GM19023 (cell line): ENCODE results near the gene CBL.
"Not testable (repeated sequence)": the region's sequence is repeated elsewhere in the genome, so short reads cannot be mapped to it uniquely, and the experiment has no call there.

Source experiments
- ATAC-seq: cut with Tn5 transposase; IDR thresholded peaks from one replicate; pipeline ENCODE4 v1.9.1; 2021; ENCODE audit warnings: mild to moderate bottlenecking, moderate library complexity; ENCODE audit not compliant: unreplicated experiment

CBL gene

GRCh38 chr11:119184399-119184798 lies 21.7 kb upstream of the CBL start:
- not testable (repeated sequence) for ATAC-seq

- no peak for ATAC-seq
Measured at GRCh38 chr11:119185981-119186634, 20.0 kb upstream of the CBL start.

- ATAC-seq = no peak
Measured at GRCh38 chr11:119187123-119187892, 18.8 kb upstream of the CBL start.

GRCh38 chr11:119188067-119188466 lies 18.1 kb upstream of the CBL start:
- ATAC-seq = no peak

GRCh38 chr11:119188887-119189286 lies 17.3 kb upstream of the CBL start:
- ATAC-seq = no peak

- ATAC-seq = no peak
Measured at GRCh38 chr11:119189393-119189792, 16.7 kb upstream of the CBL start.

- no peak for ATAC-seq
Measured at GRCh38 chr11:119190531-119190930, 15.6 kb upstream of the CBL start.

- ATAC-seq = not testable (repeated sequence)
Measured at GRCh38 chr11:119191265-119191664, 14.9 kb upstream of the CBL start.

GRCh38 chr11:119192111-119192510 lies 14.0 kb upstream of the CBL start:
- no peak for ATAC-seq

- ATAC-seq = no peak
Measured at GRCh38 chr11:119193001-119193400, 13.1 kb upstream of the CBL start.

- ATAC-seq = no peak
Measured at GRCh38 chr11:119193626-119194025, 12.5 kb upstream of the CBL start.

GRCh38 chr11:119194811-119195440 lies 11.2 kb upstream of the CBL start:
- ATAC-seq = no peak

- no peak for ATAC-seq
Measured at GRCh38 chr11:119195680-119196079, 10.5 kb upstream of the CBL start.

- no peak for ATAC-seq
Measured at GRCh38 chr11:119196833-119197483, 9.2 kb upstream of the CBL start.

- no peak for ATAC-seq
Measured at GRCh38 chr11:119198925-119199324, 7.2 kb upstream of the CBL start.

GRCh38 chr11:119201236-119201635 lies 4.9 kb upstream of the CBL start:
- ATAC-seq = not testable (repeated sequence)

- ATAC-seq = no peak
Measured at GRCh38 chr11:119202554-119202953, 3.6 kb upstream of the CBL start.

- no peak for ATAC-seq
Measured at GRCh38 chr11:119204066-119204465, 2.1 kb upstream of the CBL start.

GRCh38 chr11:119205080-119205479 lies 1.1 kb upstream of the CBL start:
- ATAC-seq = no peak

GRCh38 chr11:119206511-119207414 lies 624 bp downstream of the CBL start:
- ATAC-seq = peak; percentile 19
